ENCODE data around the gene LNP1. TPM values are rescaled to one million over a fixed set of nuclear protein-coding genes. Genes with fewer than 3 reads are reported as not detected.

The LNP1 gene
- total RNA-seq, 1 donor from 2014 or later: 26.5 TPM

- Mint-ChIP-seq H3K4me1 (no peaks in the 10 kb centered on the region), H3K27ac (no peak overlapping the region), H3K9me3 (peaks cover 4% of the 10 kb centered on the region), H3K27me3 (ENCODE audit: insufficient read depth, low read depth) (peaks cover 7% of the 10 kb centered on the region), H3K36me3 (peaks cover 2% of the 10 kb centered on the region), H3K4me3 (no peak overlapping the region)
- no peaks in the 10 kb centered on the region for H4K20me1 ChIP-seq (ENCODE audit: low read depth)
- H3K79me2 ChIP-seq (ENCODE audit: low read depth): no peaks in the 10 kb centered on the region
- H2AFZ ChIP-seq (replicated peaks): peak overlapping the region; percentile 29
- DNase-seq (ENCODE audit: low spot score): peak; percentile 71
- H3K27me3 ChIP-seq: no peaks in the 10 kb centered on the region
- H3K4me1 ChIP-seq: no peaks in the 10 kb centered on the region
- H3K4me3 ChIP-seq: no peak overlapping the region
- no peak overlapping the region for H3K27ac ChIP-seq
- H3K9ac ChIP-seq: no peak overlapping the region
- no peaks in the 10 kb centered on the region for H3F3A ChIP-seq (ENCODE audit: low read depth)
- H3K36me3 ChIP-seq: no peaks in the 10 kb centered on the region
- TF ChIP-seq, protein P1, sequence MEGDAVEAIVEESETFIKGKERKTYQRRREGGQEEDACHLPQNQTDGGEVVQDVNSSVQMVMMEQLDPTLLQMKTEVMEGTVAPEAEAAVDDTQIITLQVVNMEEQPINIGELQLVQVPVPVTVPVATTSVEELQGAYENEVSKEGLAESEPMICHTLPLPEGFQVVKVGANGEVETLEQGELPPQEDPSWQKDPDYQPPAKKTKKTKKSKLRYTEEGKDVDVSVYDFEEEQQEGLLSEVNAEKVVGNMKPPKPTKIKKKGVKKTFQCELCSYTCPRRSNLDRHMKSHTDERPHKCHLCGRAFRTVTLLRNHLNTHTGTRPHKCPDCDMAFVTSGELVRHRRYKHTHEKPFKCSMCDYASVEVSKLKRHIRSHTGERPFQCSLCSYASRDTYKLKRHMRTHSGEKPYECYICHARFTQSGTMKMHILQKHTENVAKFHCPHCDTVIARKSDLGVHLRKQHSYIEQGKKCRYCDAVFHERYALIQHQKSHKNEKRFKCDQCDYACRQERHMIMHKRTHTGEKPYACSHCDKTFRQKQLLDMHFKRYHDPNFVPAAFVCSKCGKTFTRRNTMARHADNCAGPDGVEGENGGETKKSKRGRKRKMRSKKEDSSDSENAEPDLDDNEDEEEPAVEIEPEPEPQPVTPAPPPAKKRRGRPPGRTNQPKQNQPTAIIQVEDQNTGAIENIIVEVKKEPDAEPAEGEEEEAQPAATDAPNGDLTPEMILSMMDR (IDR thresholded peaks at IDR 0.05): peak; percentile 86
- no peak for TF ChIP-seq EZH2 (IDR thresholded peaks at IDR 0.05)
- TF ChIP-seq EZH2phosphoT487 (IDR thresholded peaks at IDR 0.05): no peak
- peaks cover 5% of the 10 kb centered on the region for H3K9me3 ChIP-seq (ENCODE audit: low read depth)
- H3K4me2 ChIP-seq: no peak overlapping the region
Measured at GRCh38 chr3:100463002-100463401, 61.7 kb downstream of the LNP1 start.

- no peak overlapping the region for H3K4me3 Mint-ChIP-seq
- H3K27me3 Mint-ChIP-seq (ENCODE audit: insufficient read depth, low read depth): peaks cover 5% of the 10 kb centered on the region
- H3K4me1 ChIP-seq: no peaks in the 10 kb centered on the region
- peak overlapping the region; percentile 29 for H2AFZ ChIP-seq (replicated peaks)
- DNase-seq (ENCODE audit: low spot score): no peak
- no peak for TF ChIP-seq EZH2 (IDR thresholded peaks at IDR 0.05)
- TF ChIP-seq EZH2phosphoT487 (IDR thresholded peaks at IDR 0.05): no peak
- TF ChIP-seq, protein P1 (IDR thresholded peaks at IDR 0.05): no peak
- H3K27ac ChIP-seq: no peak overlapping the region
- no peaks in the 10 kb centered on the region for H3K79me2 ChIP-seq (ENCODE audit: low read depth)
- no peak overlapping the region for H3K9ac ChIP-seq
- H3K9me3 Mint-ChIP-seq: peaks cover 9% of the 10 kb centered on the region
- no peaks in the 10 kb centered on the region for H3K27me3 ChIP-seq
- no peaks in the 10 kb centered on the region for H3K36me3 ChIP-seq
- H3F3A ChIP-seq (ENCODE audit: low read depth): no peaks in the 10 kb centered on the region
- H3K27ac Mint-ChIP-seq: no peak overlapping the region
- H3K4me1 Mint-ChIP-seq: no peaks in the 10 kb centered on the region
- H3K36me3 Mint-ChIP-seq: peaks cover 2% of the 10 kb centered on the region
- H3K4me3 ChIP-seq: no peak overlapping the region
- H3K9me3 ChIP-seq (ENCODE audit: low read depth): peaks cover 6% of the 10 kb centered on the region
- no peaks in the 10 kb centered on the region for H4K20me1 ChIP-seq (ENCODE audit: low read depth)
- no peak overlapping the region for H3K4me2 ChIP-seq
Measured at GRCh38 chr3:100463646-100464155, 62.4 kb downstream of the LNP1 start.

GRCh38 chr3:100465892-100466777 is 64.8 kb downstream of the LNP1 start:
- H3K4me1 Mint-ChIP-seq: no peaks in the 10 kb centered on the region
- Histone ChIP-seq H3K27me3 (no peaks in the 10 kb centered on the region), H3F3A (ENCODE audit: low read depth) (no peaks in the 10 kb centered on the region), H3K4me2 (no peak overlapping the region), H3K4me3 (no peak overlapping the region), H3K4me1 (no peaks in the 10 kb centered on the region), H2AFZ (replicated peaks) (peak overlapping the region; percentile 63), H3K27ac (no peak overlapping the region), H3K79me2 (ENCODE audit: low read depth) (no peaks in the 10 kb centered on the region), H3K36me3 (no peaks in the 10 kb centered on the region), H3K9me3 (ENCODE audit: low read depth) (peaks cover 6% of the 10 kb centered on the region), H3K9ac (no peak overlapping the region), H4K20me1 (ENCODE audit: low read depth) (no peaks in the 10 kb centered on the region)
- no peak for DNase-seq (ENCODE audit: low spot score)
- no peak overlapping the region for H3K27ac Mint-ChIP-seq
- H3K9me3 Mint-ChIP-seq: peaks cover 21% of the 10 kb centered on the region
- no peaks in the 10 kb centered on the region for H3K36me3 Mint-ChIP-seq
- H3K4me3 Mint-ChIP-seq: no peak overlapping the region
- TF ChIP-seq, protein P1 (IDR thresholded peaks at IDR 0.05): no peak
- TF ChIP-seq EZH2phosphoT487 (IDR thresholded peaks at IDR 0.05) (no peak), EZH2 (IDR thresholded peaks at IDR 0.05) (no peak)
- H3K27me3 Mint-ChIP-seq (ENCODE audit: insufficient read depth, low read depth): peaks cover 5% of the 10 kb centered on the region

All from neural progenitor cell (in vitro differentiated cells).